ENCODE measurements around the gene EIF4G1.
A peak's percentile ranks its signal among the peaks of the same experiment; 100 is the strongest.

EIF4G1 gene

DNA sequence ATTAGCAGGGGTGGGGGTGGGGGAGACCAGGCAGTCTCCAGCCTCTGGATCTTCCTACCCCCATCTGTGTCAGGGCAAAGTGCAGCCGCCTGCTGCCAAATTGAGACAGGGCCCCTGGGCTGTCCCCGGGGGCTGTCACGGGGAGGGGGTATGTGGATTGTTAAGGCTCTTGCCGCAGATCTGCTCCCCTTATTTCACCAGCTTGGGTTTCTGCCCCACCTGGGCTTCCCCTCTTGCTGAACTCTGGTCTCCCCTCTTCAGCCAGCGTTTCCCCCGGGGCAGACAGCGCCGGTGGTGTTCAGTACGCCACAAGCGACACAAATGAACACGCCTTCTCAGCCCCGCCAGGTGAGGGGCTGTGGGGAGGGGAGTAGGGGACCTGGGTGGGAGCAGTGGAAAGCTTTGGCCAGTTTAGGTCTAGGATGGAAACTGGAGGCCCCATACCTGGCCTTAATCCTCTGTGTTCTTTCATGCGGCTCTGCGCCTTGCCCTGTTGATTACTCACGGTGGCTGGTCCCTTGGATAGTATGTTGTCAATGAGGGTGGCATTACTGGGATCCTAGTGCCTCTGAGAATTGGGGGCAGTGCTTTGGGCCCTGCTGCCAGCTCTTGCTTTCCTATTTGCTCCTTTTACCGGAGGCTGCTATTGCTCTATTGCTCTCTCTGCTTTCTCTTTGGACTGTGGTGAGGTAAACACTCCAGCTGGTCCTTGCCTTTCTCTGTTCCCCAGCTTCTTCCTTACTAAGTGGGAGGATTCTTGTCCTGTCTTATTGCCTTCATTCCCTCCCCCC, 1.7 kb downstream of the EIF4G1 start:
- Histone ChIP-seq H3K9me3 (ENCODE audit: insufficient read depth, low read depth, low read length) (no peaks in the 10 kb centered on the region), H3K9ac (ENCODE audit: low read depth, low read length, poor library complexity, severe bottlenecking) (peak overlapping the region; percentile 98), H4K20me1 (ENCODE audit: insufficient read depth, low read length, poor library complexity, severe bottlenecking) (peaks cover 63% of the 10 kb centered on the region)

GRCh38 chr3:184316792-184317191, 2.4 kb downstream of the EIF4G1 start:
- peaks cover 40% of the 10 kb centered on the region; the same call in 1 of the 2 replicates for H3K36me3 ChIP-seq (ENCODE audit: insufficient read depth, low read length)

More for the DNA sequence above, 1.7 kb downstream of the EIF4G1 start:
- Histone ChIP-seq H3K79me2 (ENCODE audit: insufficient read depth, low read length) (peaks cover 66% of the 10 kb centered on the region), H3K4me3 (ENCODE audit: low read length, poor library complexity, severe bottlenecking) (peak overlapping the region; percentile 100), H3K36me3 (ENCODE audit: insufficient read depth, low read length) (peaks cover 33% of the 10 kb centered on the region; the same call in 1 of the 2 replicates), H3F3A (ENCODE audit: low read depth) (no peaks in the 10 kb centered on the region), H3K9me2 (replicated peaks; ENCODE audit: low read depth, low read length) (no peaks in the 10 kb centered on the region), H3K27me3 (ENCODE audit: insufficient read depth, low read length, poor library complexity, severe bottlenecking) (no peaks in the 10 kb centered on the region), H2AFZ (ENCODE audit: low read length) (no peak overlapping the region), H3K4me1 (ENCODE audit: insufficient read depth, low read length, poor library complexity, severe bottlenecking) (peaks cover 29% of the 10 kb centered on the region), H3K4me2 (ENCODE audit: low read depth, low read length, poor library complexity, severe bottlenecking) (peak overlapping the region; percentile 99)
- TF ChIP-seq, protein P1, sequence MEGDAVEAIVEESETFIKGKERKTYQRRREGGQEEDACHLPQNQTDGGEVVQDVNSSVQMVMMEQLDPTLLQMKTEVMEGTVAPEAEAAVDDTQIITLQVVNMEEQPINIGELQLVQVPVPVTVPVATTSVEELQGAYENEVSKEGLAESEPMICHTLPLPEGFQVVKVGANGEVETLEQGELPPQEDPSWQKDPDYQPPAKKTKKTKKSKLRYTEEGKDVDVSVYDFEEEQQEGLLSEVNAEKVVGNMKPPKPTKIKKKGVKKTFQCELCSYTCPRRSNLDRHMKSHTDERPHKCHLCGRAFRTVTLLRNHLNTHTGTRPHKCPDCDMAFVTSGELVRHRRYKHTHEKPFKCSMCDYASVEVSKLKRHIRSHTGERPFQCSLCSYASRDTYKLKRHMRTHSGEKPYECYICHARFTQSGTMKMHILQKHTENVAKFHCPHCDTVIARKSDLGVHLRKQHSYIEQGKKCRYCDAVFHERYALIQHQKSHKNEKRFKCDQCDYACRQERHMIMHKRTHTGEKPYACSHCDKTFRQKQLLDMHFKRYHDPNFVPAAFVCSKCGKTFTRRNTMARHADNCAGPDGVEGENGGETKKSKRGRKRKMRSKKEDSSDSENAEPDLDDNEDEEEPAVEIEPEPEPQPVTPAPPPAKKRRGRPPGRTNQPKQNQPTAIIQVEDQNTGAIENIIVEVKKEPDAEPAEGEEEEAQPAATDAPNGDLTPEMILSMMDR (conservative IDR thresholded peaks at IDR 0.05; ENCODE audit: low read length), result no peak
- no peak for TF ChIP-seq EZH2phosphoT487 (IDR thresholded peaks at IDR 0.05; ENCODE audit: borderline replicate concordance)

DNA sequence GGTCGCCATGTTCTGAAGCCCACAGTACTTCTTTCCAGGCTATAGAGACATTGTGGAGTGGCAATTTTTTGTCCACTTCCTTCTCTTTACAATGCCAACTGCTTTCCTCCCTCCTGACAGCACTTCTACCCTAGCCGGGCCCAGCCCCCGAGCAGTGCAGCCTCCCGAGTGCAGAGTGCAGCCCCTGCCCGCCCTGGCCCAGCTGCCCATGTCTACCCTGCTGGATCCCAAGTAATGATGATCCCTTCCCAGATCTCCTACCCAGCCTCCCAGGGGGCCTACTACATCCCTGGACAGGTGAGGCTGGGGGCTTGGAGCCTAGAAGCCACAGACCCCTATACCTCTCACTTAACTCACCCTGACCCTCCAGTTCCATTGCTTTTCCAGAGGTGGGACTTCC, 2.8 kb downstream of the EIF4G1 start:
- H3F3A ChIP-seq (ENCODE audit: low read depth), result no peaks in the 10 kb centered on the region
- H3K9me2 ChIP-seq (replicated peaks; ENCODE audit: low read depth, low read length), result no peaks in the 10 kb centered on the region
- peak overlapping the region; percentile 98 for H3K9ac ChIP-seq (ENCODE audit: low read depth, low read length, poor library complexity, severe bottlenecking)
- peaks cover 76% of the 10 kb centered on the region for H3K79me2 ChIP-seq (ENCODE audit: insufficient read depth, low read length)
- H3K9me3 ChIP-seq (ENCODE audit: insufficient read depth, low read depth, low read length), result no peaks in the 10 kb centered on the region
- TF ChIP-seq, protein P1 (conservative IDR thresholded peaks at IDR 0.05; ENCODE audit: low read length), result no peak
- no peak for TF ChIP-seq EZH2phosphoT487 (IDR thresholded peaks at IDR 0.05; ENCODE audit: borderline replicate concordance)
- peak overlapping the region; percentile 100 for H3K4me3 ChIP-seq (ENCODE audit: low read length, poor library complexity, severe bottlenecking)
- H4K20me1 ChIP-seq (ENCODE audit: insufficient read depth, low read length, poor library complexity, severe bottlenecking), result peaks cover 74% of the 10 kb centered on the region
- H3K4me1 ChIP-seq (ENCODE audit: insufficient read depth, low read length, poor library complexity, severe bottlenecking), result peaks cover 29% of the 10 kb centered on the region
- H3K27me3 ChIP-seq (ENCODE audit: insufficient read depth, low read length, poor library complexity, severe bottlenecking), result no peaks in the 10 kb centered on the region
- peaks cover 44% of the 10 kb centered on the region for H3K36me3 ChIP-seq (ENCODE audit: insufficient read depth, low read length)
- H3K4me2 ChIP-seq (ENCODE audit: low read depth, low read length, poor library complexity, severe bottlenecking), result peak overlapping the region; percentile 99
- no peak overlapping the region for H2AFZ ChIP-seq (ENCODE audit: low read length)

More at GRCh38 chr3:184316792-184317191, 2.4 kb downstream of the EIF4G1 start:
- H3K4me2 ChIP-seq (ENCODE audit: low read depth, low read length, poor library complexity, severe bottlenecking), result peak overlapping the region; percentile 99
- H3K27me3 ChIP-seq (ENCODE audit: insufficient read depth, low read length, poor library complexity, severe bottlenecking), result no peaks in the 10 kb centered on the region
- no peaks in the 10 kb centered on the region for H3K9me2 ChIP-seq (replicated peaks; ENCODE audit: low read depth, low read length)
- H3K4me1 ChIP-seq (ENCODE audit: insufficient read depth, low read length, poor library complexity, severe bottlenecking), result peaks cover 29% of the 10 kb centered on the region
- H3K9ac ChIP-seq (ENCODE audit: low read depth, low read length, poor library complexity, severe bottlenecking), result peak overlapping the region; percentile 98
- H3K4me3 ChIP-seq (ENCODE audit: low read length, poor library complexity, severe bottlenecking), result peak overlapping the region; percentile 100
- peaks cover 70% of the 10 kb centered on the region for H4K20me1 ChIP-seq (ENCODE audit: insufficient read depth, low read length, poor library complexity, severe bottlenecking)
- no peaks in the 10 kb centered on the region for H3F3A ChIP-seq (ENCODE audit: low read depth)
- H3K9me3 ChIP-seq (ENCODE audit: insufficient read depth, low read depth, low read length), result no peaks in the 10 kb centered on the region
- TF ChIP-seq, protein P1 (conservative IDR thresholded peaks at IDR 0.05; ENCODE audit: low read length), result no peak
- no peak for TF ChIP-seq EZH2phosphoT487 (IDR thresholded peaks at IDR 0.05; ENCODE audit: borderline replicate concordance)
- H3K79me2 ChIP-seq (ENCODE audit: insufficient read depth, low read length), result peaks cover 73% of the 10 kb centered on the region
- no peak overlapping the region for H2AFZ ChIP-seq (ENCODE audit: low read length)
